Caco-2 (cell line): ENCODE measurements around the gene PLEKHA6. TPM values are rescaled to one million over a fixed set of nuclear protein-coding genes. Genes with fewer than 3 reads are reported as not detected.

Source experiments
- BruUV-seq: library from RNA; stranded (reverse); fragments of 400-500 nt; replicated peaks from 2 replicates; lab custom pipeline; 2021; lab: Mats Ljungman, UMichigan
- CTCF ChIA-PET: fragments of 300-600 bp; sonication (Branson Sonifier 250); formaldehyde crosslinking; loops from one replicate; lab custom pipeline; 2022; ENCODE audit warnings: antibody characterized with exemption; lab: Charles Lee
- POLR2A ChIA-PET: fragments of 300-600 bp; sonication (Branson Sonifier 250); formaldehyde crosslinking; loops from one replicate; lab custom pipeline; 2022; ENCODE audit warnings: antibody characterized with exemption; lab: Charles Lee
- DNase-seq, 2 experiments: peaks; one replicate each; pipeline versions ENCODE4 v3.0.0 to v3.0.0-alpha.2; 2020 to 2022
- H3K27me3 ChIP-seq: replicated peaks from 2 replicates; pipeline ENCODE4 v1.6.0; 2011; ENCODE audit warnings: low read length; ENCODE audit not compliant: control insufficient read depth, insufficient read depth
- H3K36me3 ChIP-seq: 2 replicates; pipeline ENCODE4 v1.5.1; 2011; ENCODE audit warnings: low read length; ENCODE audit not compliant: control insufficient read depth, insufficient read depth
- H3K4me1 ChIP-seq: fragments of 250-450 bp; sonication (Bioruptor Pico); 2 replicates; pipeline ENCODE4 v1.5.1; 2020; ENCODE audit warnings: mild to moderate bottlenecking
- H3K4me3 ChIP-seq: 2 replicates; pipeline ENCODE4 v1.5.1; 2011; ENCODE audit warnings: low read depth, mild to moderate bottlenecking, control low read depth, low read length
- H3K9me3 ChIP-seq: fragments of 250-450 bp; sonication (Bioruptor Pico); 2 replicates; pipeline ENCODE4 v1.5.1; 2020; ENCODE audit warnings: mild to moderate bottlenecking, moderate library complexity
- H3K27ac Mint-ChIP-seq: one replicate; pipeline ENCODE4 v1.8.0; 2022; ENCODE audit warnings: mixed read lengths; ENCODE audit not compliant: unreplicated experiment
- H3K27me3 Mint-ChIP-seq: one replicate; pipeline ENCODE4 v1.8.0; 2022; ENCODE audit warnings: mixed read lengths; ENCODE audit not compliant: insufficient read depth, unreplicated experiment
- H3K36me3 Mint-ChIP-seq: one replicate; pipeline ENCODE4 v1.8.0; 2022; ENCODE audit warnings: mild to moderate bottlenecking, mixed read lengths; ENCODE audit not compliant: insufficient read depth, unreplicated experiment
- H3K4me1 Mint-ChIP-seq: one replicate; pipeline ENCODE4 v1.8.0; 2022; ENCODE audit warnings: low read depth, mixed read lengths; ENCODE audit not compliant: unreplicated experiment
- H3K4me3 Mint-ChIP-seq: one replicate; pipeline ENCODE4 v1.8.0; 2022; ENCODE audit warnings: mild to moderate bottlenecking, moderate library complexity, mixed read lengths; ENCODE audit not compliant: unreplicated experiment
- H3K9me3 Mint-ChIP-seq: one replicate; pipeline ENCODE4 v1.8.0; 2022; ENCODE audit warnings: mixed read lengths; ENCODE audit not compliant: unreplicated experiment
- intact Hi-C: fragments of 100-400 bp; cut with micrococcal nuclease; formaldehyde crosslinking; loops from one replicate; pipeline ENCODE4 v1.10.0; 2022; ENCODE audit not compliant: unreplicated experiment
- total RNA-seq: library from RNA; stranded (reverse); gene quantifications from 2 replicates; pipeline ENCODE4 v1.2.3, GENCODE V29; 2022
- TF ChIP-seq, protein P1 (sequence below), 2 experiments: fragments of 200-600 bp in 1 of 2; IDR thresholded peaks; 1 replicate in 1 of 2; 2 replicates in 1 of 2; pipeline versions ENCODE4 v1.5.1 to v1.8.0; 2011 to 2022; ENCODE audit warnings: antibody characterized with exemption in 1 of 2, control low read depth in 1 of 2, inconsistent platforms in 1 of 2, low read depth in 1 of 2, low read length in 1 of 2, mild to moderate bottlenecking in 1 of 2, moderate library complexity in 1 of 2; ENCODE audit not compliant: insufficient read depth in 1 of 2, severe bottlenecking in 1 of 2, unreplicated experiment in 1 of 2

The PLEKHA6 gene
- total RNA-seq, 1 experiment from 2014 or later = 18.8 TPM

DNA sequence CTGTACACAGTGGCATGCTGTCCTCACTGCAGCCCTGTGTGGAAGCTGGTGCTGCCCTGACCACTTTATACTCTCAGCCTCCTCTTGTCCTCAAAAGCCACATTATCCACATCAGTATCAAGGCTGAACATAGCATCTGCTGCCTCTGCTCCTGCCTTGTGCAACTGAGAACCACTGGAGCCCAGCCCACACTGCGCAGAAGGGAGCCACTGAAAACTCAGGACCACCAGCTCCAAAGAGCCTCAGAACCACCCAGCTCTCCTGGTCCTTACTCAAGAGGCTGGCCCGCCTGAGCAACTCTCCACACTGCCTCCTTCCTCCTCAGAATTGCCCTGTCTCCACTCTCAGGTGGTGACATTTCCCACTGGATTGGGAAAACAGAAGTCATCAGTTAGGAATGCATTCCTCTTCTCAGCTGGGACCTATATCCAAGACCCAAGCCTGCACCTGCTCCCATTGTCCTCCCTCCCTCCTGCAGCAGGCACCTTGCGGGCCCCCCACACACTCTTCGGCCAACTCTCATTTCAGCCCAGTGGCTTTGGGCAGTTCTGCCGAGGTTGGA, 156.4 kb downstream of the PLEKHA6 start:
- no peaks in the 10 kb centered on the region for H3K9me3 Mint-ChIP-seq
- no peaks in the 10 kb centered on the region for H3K9me3 ChIP-seq
- ChIA-PET CTCF (interaction anchor here (0.7 kb wide), 1 partner anchor 174 kb away, joined by 5 read pairs; no protein-coding TSS in a partner anchor), POLR2A (no interaction called here)
- TF ChIP-seq, protein P1, sequence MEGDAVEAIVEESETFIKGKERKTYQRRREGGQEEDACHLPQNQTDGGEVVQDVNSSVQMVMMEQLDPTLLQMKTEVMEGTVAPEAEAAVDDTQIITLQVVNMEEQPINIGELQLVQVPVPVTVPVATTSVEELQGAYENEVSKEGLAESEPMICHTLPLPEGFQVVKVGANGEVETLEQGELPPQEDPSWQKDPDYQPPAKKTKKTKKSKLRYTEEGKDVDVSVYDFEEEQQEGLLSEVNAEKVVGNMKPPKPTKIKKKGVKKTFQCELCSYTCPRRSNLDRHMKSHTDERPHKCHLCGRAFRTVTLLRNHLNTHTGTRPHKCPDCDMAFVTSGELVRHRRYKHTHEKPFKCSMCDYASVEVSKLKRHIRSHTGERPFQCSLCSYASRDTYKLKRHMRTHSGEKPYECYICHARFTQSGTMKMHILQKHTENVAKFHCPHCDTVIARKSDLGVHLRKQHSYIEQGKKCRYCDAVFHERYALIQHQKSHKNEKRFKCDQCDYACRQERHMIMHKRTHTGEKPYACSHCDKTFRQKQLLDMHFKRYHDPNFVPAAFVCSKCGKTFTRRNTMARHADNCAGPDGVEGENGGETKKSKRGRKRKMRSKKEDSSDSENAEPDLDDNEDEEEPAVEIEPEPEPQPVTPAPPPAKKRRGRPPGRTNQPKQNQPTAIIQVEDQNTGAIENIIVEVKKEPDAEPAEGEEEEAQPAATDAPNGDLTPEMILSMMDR (IDR thresholded peaks at IDR 0.05; ENCODE audit: insufficient read depth in 1 of 2, low read depth in 1 of 2, low read length in 1 of 2, severe bottlenecking in 1 of 2, unreplicated experiment in 1 of 2) = no peak
- no peaks in the 10 kb centered on the region for H3K27me3 Mint-ChIP-seq
- H3K4me1 ChIP-seq = peaks cover 10% of the 10 kb centered on the region
- no peaks in the 10 kb centered on the region; the same call in none of the 2 replicates for H3K36me3 ChIP-seq
- peaks cover 19% of the 10 kb centered on the region for H3K4me1 Mint-ChIP-seq
- no peak overlapping the region for H3K4me3 ChIP-seq
- no peak overlapping the region for H3K4me3 Mint-ChIP-seq
- DNase-seq = no peak
- BruUV-seq = no TSS peak
- no peaks in the 10 kb centered on the region for H3K36me3 Mint-ChIP-seq
- H3K27ac Mint-ChIP-seq = no peak overlapping the region
- intact Hi-C loops = no loop called here
- no peaks in the 10 kb centered on the region for H3K27me3 ChIP-seq

DNA sequence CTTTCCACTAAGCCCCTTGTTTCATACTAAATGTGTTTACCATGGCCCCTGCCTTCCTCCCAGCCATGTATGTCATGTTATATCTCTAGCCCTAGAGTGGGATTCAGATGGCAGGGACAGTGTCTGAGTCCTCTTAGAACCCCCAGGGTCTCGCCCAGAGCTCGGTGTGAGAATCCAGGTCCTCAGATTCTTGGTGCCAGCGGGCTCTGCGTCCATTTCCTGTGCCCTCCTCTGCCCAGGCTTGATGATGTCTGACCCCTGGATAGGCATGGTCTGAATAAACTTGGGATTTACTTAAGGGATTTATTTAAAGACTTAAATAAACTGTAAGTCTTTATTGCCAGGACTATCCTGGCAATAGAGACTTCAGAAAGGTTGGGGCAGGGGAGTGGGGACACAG, 157.2 kb downstream of the PLEKHA6 start:
- Histone ChIP-seq H3K36me3 (no peaks in the 10 kb centered on the region; the same call in none of the 2 replicates), H3K27me3 (no peaks in the 10 kb centered on the region), H3K9me3 (no peaks in the 10 kb centered on the region), H3K4me3 (no peak overlapping the region), H3K4me1 (peaks cover 11% of the 10 kb centered on the region)
- intact Hi-C loops = no loop called here
- no TSS peak for BruUV-seq
- no peak for DNase-seq
- ChIA-PET POLR2A (no interaction called here), CTCF (no interaction called here)
- peaks cover 19% of the 10 kb centered on the region for H3K4me1 Mint-ChIP-seq
- H3K9me3 Mint-ChIP-seq = no peaks in the 10 kb centered on the region
- H3K36me3 Mint-ChIP-seq = no peaks in the 10 kb centered on the region
- no peaks in the 10 kb centered on the region for H3K27me3 Mint-ChIP-seq
- no peak overlapping the region for H3K27ac Mint-ChIP-seq
- H3K4me3 Mint-ChIP-seq = no peak overlapping the region
- TF ChIP-seq, protein P1 (IDR thresholded peaks at IDR 0.05; ENCODE audit: insufficient read depth in 1 of 2, low read depth in 1 of 2, low read length in 1 of 2, severe bottlenecking in 1 of 2, unreplicated experiment in 1 of 2) = no peak

DNA sequence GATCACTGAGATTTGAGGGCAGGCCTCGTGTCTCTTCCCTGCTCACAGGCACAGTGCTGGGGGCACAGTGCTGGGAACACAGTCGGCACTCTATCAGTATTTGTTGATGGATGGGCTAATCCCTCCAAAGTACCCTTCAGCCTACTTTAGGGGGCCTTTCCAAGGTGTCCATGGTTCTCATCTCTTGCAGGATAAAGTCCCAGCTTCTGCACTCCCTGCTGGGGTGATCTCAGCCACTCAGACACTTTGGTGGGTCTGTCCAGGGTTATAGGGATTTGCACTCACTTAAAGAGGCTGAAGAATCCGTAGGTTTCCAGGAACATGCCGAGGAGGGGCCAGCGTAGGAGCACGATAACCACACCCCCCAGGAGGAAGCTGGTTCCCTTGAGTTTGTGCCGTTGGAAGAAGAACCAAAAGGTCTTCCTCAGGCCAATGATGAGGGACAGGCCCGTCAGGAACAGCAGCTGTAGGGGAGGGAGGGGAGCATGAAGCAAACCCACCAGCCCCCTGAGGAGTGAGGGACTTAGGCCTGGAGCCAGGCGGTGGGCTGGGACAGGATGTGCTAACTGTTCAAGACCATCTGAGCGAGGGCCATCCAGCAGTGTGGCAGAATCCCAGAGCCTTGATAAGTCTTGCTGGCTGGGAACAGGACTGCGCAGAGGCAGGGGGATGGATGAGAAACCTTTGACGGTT, 158.2 kb downstream of the PLEKHA6 start:
- Mint-ChIP-seq H3K9me3 (no peaks in the 10 kb centered on the region), H3K27me3 (no peaks in the 10 kb centered on the region), H3K36me3 (no peaks in the 10 kb centered on the region), H3K27ac (no peak overlapping the region), H3K4me1 (peaks cover 19% of the 10 kb centered on the region), H3K4me3 (no peak overlapping the region)
- POLR2A ChIA-PET = no interaction called here
- no TSS peak for BruUV-seq
- Histone ChIP-seq H3K4me1 (peaks cover 11% of the 10 kb centered on the region), H3K36me3 (no peaks in the 10 kb centered on the region; the same call in none of the 2 replicates), H3K27me3 (no peaks in the 10 kb centered on the region), H3K4me3 (no peak overlapping the region), H3K9me3 (no peaks in the 10 kb centered on the region)
- intact Hi-C loops = no loop called here
- TF ChIP-seq, protein P1 (IDR thresholded peaks at IDR 0.05; ENCODE audit: insufficient read depth in 1 of 2, low read depth in 1 of 2, low read length in 1 of 2, severe bottlenecking in 1 of 2, unreplicated experiment in 1 of 2) = no peak
- CTCF ChIA-PET = no interaction called here
- no peak for DNase-seq
